ENCODE data around the gene AP4E1. TPM values are rescaled to one million over a fixed set of nuclear protein-coding genes. Genes with fewer than 3 reads are reported as not detected.

The AP4E1 gene
- total RNA-seq, 3 donors from 2014 or later: 5.8 to 12.8 (median 12.7) TPM

GRCh38 chr15:50964075-50964474 is 55.6 kb downstream of the AP4E1 start:
- peaks cover 20 to 45% of the 10 kb centered on the region in 2 donors for H3K9me3 ChIP-seq
- no peaks in the 10 kb centered on the region for H3K27me3 ChIP-seq
- no peak overlapping the region for H3K4me3 ChIP-seq
- no peak overlapping the region for H3K27ac ChIP-seq
- H3K4me1 ChIP-seq: no peaks in the 10 kb centered on the region
- intact Hi-C loops (cut with DNase I; ENCODE audit: low total_unique reads): no loop called here
- TF ChIP-seq POLR2A (IDR thresholded peaks at IDR 0.05) (no peak), POLR2AphosphoS5 (IDR thresholded peaks at IDR 0.05) (no peak)
- TF ChIP-seq, protein P1, sequence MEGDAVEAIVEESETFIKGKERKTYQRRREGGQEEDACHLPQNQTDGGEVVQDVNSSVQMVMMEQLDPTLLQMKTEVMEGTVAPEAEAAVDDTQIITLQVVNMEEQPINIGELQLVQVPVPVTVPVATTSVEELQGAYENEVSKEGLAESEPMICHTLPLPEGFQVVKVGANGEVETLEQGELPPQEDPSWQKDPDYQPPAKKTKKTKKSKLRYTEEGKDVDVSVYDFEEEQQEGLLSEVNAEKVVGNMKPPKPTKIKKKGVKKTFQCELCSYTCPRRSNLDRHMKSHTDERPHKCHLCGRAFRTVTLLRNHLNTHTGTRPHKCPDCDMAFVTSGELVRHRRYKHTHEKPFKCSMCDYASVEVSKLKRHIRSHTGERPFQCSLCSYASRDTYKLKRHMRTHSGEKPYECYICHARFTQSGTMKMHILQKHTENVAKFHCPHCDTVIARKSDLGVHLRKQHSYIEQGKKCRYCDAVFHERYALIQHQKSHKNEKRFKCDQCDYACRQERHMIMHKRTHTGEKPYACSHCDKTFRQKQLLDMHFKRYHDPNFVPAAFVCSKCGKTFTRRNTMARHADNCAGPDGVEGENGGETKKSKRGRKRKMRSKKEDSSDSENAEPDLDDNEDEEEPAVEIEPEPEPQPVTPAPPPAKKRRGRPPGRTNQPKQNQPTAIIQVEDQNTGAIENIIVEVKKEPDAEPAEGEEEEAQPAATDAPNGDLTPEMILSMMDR (IDR thresholded peaks at IDR 0.05): no peak
- no peaks in the 10 kb centered on the region for H3K36me3 ChIP-seq
- DNase-seq (ENCODE audit: low spot score in 2 of 2): no peak

- Histone ChIP-seq H3K27ac (no peak overlapping the region), H3K4me1 (no peaks in the 10 kb centered on the region), H3K9me3 (peaks cover 16 to 64% of the 10 kb centered on the region in 2 donors), H3K36me3 (peaks cover 7% of the 10 kb centered on the region), H3K4me3 (no peak overlapping the region), H3K27me3 (no peaks in the 10 kb centered on the region)
- intact Hi-C loops (cut with DNase I; ENCODE audit: low total_unique reads): no loop called here
- TF ChIP-seq, protein P1 (IDR thresholded peaks at IDR 0.05): no peak
- TF ChIP-seq POLR2AphosphoS5 (IDR thresholded peaks at IDR 0.05) (no peak), POLR2A (IDR thresholded peaks at IDR 0.05) (no peak)
- DNase-seq (ENCODE audit: low spot score in 2 of 2): no peak
Measured at GRCh38 chr15:50968353-50968752, 59.9 kb downstream of the AP4E1 start.

GRCh38 chr15:50970524-50970923 is 62.0 kb downstream of the AP4E1 start:
- Histone ChIP-seq H3K27me3 (no peaks in the 10 kb centered on the region), H3K4me1 (no peaks in the 10 kb centered on the region), H3K36me3 (peaks cover 7% of the 10 kb centered on the region), H3K9me3 (peaks cover 10 to 44% of the 10 kb centered on the region in 2 donors), H3K27ac (no peak overlapping the region), H3K4me3 (no peak overlapping the region)
- TF ChIP-seq POLR2A (IDR thresholded peaks at IDR 0.05) (no peak), POLR2AphosphoS5 (IDR thresholded peaks at IDR 0.05) (no peak)
- TF ChIP-seq, protein P1 (IDR thresholded peaks at IDR 0.05): no peak
- no peak for DNase-seq (ENCODE audit: low spot score in 2 of 2)
- intact Hi-C loops (cut with DNase I; ENCODE audit: low total_unique reads): no loop called here

DNA sequence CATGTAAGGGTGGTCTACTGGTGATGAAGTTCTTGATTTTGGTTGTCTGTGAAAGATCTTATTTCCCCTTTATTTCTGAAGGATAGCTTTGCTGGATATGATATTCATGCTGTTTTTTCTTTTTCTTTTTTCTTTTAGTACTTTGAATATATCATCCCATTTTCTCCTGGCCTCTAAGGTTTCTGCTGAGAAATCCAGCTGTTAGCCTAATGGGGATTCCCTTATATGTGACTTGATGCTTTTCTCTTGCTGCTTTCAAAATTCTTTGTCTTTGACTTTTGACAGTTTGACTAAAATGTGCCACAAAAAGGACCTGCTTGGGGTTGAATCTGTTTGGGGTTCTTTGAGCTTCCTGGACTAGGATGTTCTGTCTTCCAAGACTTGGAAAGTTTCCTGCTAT is 62.6 kb downstream of the AP4E1 start:
- no peak overlapping the region for H3K27ac ChIP-seq
- intact Hi-C loops (cut with DNase I; ENCODE audit: low total_unique reads): no loop called here
- no peaks in the 10 kb centered on the region for H3K4me1 ChIP-seq
- H3K27me3 ChIP-seq: no peaks in the 10 kb centered on the region
- peaks cover 7% of the 10 kb centered on the region for H3K36me3 ChIP-seq
- no peak overlapping the region for H3K4me3 ChIP-seq
- no peak for TF ChIP-seq POLR2AphosphoS5 (IDR thresholded peaks at IDR 0.05)
- TF ChIP-seq POLR2A (IDR thresholded peaks at IDR 0.05): no peak
- TF ChIP-seq, protein P1 (IDR thresholded peaks at IDR 0.05): no peak
- H3K9me3 ChIP-seq: peaks cover 10 to 44% of the 10 kb centered on the region in 2 donors
- no peak for DNase-seq (ENCODE audit: low spot score in 2 of 2)

DNA sequence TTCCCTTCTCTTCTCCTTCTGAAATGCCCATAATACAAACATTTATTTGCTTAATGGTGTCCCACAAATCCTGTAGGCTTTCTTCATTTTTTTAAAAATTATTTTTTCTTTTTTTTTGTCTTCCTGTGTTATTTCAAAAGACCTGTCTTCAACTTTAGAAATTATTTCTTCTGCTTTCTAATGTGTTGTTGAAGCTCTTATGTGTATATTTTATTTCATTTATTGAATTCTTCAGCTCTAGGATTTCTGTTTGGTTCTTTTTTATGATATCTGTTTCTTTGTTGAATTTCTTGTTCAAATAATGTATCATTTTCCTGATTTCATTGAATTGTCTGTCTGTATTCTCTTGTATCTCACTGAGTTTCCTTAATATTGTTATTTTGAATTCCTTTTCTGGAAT is 63.1 kb downstream of the AP4E1 start:
- Histone ChIP-seq H3K27ac (no peak overlapping the region), H3K36me3 (peaks cover 7% of the 10 kb centered on the region), H3K9me3 (peaks cover 8 to 44% of the 10 kb centered on the region in 2 donors), H3K4me1 (no peaks in the 10 kb centered on the region), H3K4me3 (no peak overlapping the region), H3K27me3 (no peaks in the 10 kb centered on the region)
- TF ChIP-seq POLR2AphosphoS5 (IDR thresholded peaks at IDR 0.05): no peak
- TF ChIP-seq POLR2A (IDR thresholded peaks at IDR 0.05): no peak
- TF ChIP-seq, protein P1 (IDR thresholded peaks at IDR 0.05): no peak
- DNase-seq (ENCODE audit: low spot score in 2 of 2): no peak
- intact Hi-C loops (cut with DNase I; ENCODE audit: low total_unique reads): no loop called here

Data from breast epithelium (tissue), 4 donors.